IPS DF 4.7 (cell line): Measurements from ENCODE around the gene TDRKH.
A peak's percentile ranks its signal among the peaks of the same experiment; 100 is the strongest.
"Not testable (repeated sequence)": the region's sequence is repeated elsewhere in the genome, so short reads cannot be mapped to it uniquely, and the experiment has no call there.

ENCODE experiments used
- DNase-seq: peaks from one replicate; pipeline ENCODE4 v3.0.0-alpha.2; 2013; ENCODE audit warnings: low spot score; ENCODE audit errors: extremely low read depth

The TDRKH gene

DNA sequence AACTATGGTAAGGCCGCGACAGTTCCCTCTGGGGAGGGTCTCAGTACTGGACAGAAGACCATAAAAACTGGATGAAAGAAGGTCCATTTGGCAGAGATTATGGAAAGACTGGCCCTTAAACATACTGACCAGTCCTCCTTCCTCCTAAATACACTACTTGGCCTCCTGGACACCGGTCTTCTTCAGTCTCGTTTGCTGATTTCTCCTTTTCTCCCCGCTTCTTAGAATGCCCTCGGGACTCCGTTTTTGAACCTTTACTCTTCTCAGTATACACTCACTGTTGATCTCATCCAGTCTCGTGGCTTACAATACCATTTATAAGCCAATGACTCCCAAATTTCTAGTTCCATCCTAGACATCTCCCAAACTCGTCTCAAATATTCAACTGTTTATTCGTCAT lies 26.3 kb downstream of the TDRKH start:
- DNase-seq, result no peak

DNA sequence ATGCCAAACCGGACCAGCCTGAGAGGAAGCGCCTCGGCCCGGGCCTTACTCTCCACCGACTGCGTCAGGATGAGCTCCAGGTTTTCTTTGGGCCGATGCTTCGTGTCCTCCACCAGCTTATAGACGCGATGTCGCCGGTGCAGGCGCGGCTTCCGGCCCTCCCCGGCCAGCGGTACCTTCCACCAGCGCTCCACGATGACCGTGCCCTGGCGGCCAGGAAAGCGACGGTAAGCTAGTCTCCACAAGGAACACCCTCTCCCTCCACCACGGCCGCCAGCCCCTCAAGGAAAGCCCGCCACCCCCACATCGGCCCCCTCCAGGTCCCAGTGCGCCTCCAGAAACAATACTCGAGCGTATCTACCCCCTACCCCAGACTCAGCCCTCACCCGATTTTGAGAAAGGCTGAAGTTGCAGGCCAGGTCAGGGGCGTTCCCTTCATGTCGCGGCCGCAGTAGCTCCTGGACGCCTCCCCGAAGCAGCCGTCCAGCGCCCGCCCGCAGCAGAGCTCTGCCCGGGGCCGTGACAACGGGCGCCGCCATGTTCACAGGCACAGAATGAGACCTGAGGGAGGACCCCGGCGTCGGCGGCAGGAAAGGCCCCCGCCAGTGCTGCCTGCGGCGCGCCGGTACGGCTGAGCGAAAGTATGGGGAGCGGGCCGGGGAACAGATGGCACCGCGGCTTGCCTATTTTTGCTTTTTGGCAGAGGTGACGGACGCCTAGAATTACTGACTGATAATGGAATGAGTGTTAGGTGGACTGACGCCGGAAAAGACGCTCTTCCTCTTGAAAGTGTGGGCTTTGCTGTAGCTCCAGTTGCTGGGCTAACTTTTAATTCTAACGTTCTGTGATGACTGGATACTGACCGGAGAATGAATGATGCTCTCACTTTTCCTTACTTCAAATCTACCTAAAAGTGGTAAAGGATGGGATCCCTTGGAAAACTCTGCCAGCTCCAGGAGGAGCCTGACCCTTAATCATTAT lies 27.1 kb downstream of the TDRKH start, which contains the start of gene MRPL9:
MRPL9 (minus strand) TSS at position 556 of the 981 bp plus-strand sequence; CDS start at position 539, 17 bp downstream.
- DNase-seq, result peak; percentile 14

DNA sequence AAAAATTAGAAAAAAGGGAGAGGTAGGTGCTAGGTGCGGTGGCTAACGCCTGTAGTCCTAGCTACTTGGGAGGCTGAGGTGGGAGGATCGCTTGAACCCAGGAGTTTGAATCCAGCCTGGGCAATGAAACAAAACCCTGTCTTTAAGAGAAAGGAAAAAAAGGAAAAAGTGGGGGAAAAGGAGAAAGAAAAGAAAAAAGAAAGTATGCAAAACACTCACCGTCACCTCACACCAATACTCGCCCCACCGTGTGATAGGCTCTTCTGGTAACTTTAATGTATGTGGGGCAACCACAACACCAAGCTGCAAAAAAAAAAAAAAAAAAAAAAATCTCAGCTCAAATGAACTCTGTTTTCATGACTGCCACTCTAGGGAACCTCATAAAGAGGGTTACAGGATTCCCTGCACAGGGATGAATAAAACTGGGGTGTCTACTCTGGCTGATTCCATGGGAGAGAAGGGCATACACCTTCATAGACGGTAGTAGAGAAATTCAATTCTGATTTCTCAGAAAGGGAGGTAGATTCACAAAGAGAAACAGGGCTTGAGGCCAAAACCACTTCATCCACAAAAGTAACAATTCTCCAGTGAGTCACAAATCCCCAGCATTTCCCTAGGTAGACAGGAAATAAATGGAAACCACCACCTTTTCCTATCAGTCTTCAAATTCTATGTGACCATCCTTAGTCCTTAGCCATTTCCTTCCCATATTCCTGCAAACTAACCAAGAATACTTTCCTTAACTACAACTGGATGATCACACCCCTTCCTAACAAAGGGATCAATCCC lies 29.5 kb downstream of the TDRKH start:
- no peak for DNase-seq

DNA sequence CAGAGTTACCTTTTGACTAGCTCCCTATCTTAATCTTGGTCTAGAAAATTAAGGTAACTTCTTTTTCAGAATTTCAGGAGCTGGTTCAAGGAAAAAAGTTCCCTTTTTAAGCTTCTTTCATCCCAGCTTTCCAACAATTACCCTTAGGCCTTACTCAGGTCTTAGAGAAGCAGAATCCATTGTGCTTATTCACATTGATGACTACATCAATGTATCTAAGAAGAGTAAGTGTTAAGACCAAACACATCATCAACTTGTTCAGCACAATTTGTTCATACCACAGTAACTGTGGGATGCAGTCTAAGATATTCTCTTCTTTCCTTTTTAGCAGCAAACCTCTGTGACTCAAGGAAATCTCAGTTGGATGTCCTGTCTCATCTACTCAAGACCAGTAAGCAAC lies 31.1 kb downstream of the TDRKH start:
- no peak for DNase-seq

DNA sequence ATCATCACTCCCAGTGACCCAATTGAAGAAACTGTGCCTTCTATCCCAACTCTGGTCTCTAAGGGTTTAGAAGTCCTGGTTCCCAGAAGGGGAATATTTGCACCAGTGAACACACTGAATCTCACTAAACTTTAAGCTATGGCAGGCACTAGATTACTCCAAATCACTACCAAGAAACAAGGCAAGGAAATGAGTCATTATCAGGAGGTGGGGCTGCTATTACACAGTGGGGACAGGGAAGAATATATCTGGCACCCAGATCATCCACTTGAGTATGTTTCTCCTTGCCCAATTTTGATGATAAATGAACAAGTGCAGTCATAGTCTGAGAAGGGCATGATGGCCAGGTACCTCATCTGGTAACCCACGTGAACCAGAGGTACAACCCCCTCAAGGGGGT lies 34.0 kb downstream of the TDRKH start:
- DNase-seq, result no peak

DNA sequence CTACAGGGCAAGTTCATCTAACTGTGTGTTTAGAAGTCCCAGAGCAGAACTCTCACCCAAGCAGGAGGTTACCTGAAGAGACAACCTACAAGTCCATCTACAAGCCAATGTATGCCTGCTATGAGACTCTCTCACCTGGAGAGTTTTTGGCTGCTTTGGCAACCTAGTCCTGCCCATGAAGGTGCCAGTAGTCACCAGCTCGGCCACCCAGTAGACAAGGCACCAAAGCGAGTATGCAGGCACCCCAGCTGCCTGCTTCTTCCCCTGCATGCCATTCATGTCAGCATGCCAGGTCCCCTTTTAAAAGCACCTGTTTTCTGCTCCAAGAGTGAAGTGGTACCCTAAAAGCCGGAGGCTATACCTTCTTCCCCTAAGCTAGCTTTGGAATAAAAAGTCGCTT lies 48.8 kb downstream of the TDRKH start:
- no peak for DNase-seq

DNA sequence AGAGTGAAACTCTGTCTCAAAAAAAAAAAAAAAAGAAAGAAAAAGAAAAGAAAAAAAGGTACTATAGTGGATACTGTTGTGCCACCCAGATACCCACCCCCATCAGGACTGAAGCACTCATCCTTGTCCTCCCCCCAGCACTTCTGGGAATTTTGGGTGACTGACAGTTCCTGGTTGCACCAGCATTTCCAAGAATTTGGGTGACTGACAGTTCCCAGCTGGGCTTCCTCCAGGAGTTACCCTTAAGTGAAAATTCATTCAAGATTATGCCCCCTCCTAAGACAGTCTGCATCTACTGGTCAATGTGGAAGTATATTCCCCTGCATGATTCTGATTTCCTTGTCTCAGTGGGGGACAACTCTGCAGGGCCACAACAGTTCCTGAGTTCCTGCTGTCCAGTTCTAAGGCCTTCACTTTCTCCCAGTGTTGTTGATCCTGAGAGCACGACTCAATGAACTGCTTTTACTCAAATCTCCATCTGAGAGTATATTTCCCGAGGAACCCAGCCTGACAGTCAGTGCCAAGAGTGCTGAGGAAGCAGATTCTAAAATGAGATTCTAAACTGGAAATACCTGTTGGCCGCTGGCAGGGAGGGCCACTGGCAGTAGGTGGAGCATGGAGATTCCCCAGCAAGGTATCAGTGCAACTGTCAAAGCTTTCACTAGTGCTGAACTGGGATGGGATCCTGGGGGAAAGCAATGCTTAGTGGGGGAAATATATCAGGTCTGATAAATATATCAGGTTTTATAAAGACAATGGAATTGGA lies 50.5 kb downstream of the TDRKH start:
- no peak for DNase-seq

DNA sequence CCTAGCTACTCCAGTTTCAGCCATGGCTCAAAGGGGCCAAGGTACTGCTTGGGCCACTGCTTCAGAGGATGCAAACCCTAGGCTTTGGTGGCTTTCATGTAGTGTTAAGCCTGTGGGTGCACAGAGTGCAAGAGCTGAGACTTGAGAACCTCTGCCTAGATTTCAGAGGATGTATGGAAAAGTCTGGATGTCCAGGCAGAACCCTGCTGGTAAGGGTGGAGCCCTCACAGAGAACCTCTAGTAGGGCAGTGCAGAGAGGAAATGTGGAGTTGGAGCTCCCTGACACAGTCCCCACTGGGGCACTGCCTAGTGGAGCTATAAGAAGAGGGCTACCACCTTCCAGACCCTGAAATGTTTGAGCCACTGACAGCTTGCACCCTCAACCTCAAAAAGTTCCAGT lies 52.8 kb downstream of the TDRKH start:
- no peak for DNase-seq

DNA sequence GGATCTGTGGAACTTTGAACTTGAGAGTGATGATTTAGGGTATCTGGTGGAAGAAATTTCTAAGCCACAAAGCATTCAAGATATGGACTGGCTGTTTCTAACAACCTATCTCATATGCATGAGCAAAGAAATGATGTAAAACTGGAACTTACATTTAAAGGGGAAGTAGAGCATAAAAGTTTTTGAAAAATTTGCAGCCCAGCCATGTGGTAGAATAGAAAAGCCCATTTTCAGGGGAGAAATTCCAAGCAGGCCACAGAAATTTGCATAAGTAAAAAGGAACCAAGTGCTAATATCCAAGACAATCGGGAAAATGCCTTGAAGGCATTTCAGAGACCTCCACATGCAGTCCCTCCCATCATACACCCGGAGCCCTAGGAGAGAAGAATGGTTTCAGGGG lies 53.3 kb downstream of the TDRKH start:
- no peak for DNase-seq

DNA sequence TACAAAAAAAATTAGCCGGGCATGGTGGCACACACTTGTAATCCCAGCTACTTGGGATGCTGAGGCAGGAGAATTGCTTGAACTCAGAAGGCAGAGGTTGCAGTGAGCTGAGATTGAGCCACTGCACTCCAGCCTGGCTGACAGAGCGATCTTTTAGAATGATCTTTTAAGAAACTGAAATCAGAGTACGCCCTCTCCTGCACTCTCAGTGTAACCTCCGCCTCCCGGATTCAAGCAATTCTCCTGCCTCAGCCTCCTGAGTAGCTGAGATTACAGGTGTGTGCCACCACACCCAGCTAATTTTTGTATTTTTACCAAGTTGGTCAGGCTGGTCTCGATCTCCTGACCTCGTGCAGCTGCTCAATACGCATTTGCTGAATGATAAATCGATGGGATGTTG lies 56.3 kb downstream of the TDRKH start:
- not testable (repeated sequence) for DNase-seq

DNA sequence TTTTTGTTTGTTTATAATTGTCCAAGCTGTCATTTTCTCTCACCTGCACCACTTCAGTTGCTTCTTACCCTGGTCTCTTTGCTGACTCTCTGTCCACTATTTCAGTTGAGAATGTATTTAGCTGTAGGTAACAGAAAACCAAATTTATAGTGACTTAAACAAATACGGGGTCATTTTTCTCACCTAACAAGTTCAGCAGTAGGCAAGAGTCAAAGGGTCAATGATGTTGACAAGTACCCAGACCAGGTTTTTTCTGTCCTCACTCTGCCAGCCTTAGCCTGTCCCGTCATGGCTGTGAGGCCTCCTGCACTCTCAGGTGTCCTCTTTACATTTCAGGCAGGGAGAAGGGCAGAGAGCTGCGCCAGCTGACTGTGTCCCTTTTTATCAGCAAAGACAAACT lies 57.2 kb downstream of the TDRKH start:
- DNase-seq, result no peak

DNA sequence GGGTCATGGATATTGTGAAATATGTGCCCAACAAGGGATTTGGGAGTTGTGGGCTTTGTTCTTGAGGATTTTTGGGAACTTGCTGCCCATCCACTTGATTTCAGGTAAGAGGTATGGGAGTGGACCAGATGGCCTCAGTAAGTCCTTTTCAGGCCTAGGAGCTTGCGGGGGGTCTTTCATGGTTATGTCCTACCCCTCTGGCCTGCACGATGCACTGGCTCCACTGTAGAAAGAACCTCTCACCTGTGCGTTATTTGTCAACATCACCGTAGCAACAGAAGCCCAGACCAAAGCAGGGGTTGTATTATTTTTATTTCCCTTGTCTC lies 60.4 kb downstream of the TDRKH start:
- DNase-seq, result no peak

DNA sequence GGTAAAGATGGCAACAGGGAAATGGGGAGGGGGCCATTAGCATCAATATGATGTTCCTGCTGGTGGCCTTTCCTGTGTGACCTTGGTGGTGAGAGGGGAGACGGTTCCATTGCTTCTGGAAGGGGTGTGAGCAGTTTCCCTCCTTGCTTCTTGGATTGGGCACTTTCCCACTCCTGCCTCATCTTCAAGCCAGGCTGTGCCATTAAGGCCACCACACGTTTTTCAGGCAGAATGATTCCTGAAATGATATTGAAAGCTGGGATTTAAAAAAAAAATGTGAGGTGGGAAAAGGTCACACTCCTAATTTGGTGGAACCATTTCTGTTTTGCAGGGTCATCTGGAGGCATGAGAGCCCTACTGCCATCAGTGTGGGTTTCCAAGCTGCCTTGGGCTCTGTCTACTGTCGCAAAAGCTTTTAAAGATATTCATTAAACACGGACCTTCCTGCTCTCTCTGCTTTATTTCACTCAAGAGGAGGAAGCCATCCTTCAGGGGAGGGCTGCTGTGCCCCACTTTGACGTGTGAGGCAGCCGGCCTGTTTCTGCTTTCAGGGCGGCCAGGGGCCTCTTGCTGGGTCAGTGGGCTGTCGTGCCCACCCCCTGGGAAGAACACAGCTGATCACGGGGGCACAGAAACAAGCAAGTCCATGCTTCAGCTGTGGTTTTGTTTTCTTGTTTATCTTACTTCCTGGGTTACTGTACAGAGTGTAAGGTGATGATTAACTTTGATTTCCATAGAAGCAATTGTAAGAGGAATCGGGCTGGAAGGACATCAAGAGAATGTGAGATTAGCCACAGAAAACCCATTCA lies 60.9 kb downstream of the TDRKH start:
- no peak for DNase-seq

DNA sequence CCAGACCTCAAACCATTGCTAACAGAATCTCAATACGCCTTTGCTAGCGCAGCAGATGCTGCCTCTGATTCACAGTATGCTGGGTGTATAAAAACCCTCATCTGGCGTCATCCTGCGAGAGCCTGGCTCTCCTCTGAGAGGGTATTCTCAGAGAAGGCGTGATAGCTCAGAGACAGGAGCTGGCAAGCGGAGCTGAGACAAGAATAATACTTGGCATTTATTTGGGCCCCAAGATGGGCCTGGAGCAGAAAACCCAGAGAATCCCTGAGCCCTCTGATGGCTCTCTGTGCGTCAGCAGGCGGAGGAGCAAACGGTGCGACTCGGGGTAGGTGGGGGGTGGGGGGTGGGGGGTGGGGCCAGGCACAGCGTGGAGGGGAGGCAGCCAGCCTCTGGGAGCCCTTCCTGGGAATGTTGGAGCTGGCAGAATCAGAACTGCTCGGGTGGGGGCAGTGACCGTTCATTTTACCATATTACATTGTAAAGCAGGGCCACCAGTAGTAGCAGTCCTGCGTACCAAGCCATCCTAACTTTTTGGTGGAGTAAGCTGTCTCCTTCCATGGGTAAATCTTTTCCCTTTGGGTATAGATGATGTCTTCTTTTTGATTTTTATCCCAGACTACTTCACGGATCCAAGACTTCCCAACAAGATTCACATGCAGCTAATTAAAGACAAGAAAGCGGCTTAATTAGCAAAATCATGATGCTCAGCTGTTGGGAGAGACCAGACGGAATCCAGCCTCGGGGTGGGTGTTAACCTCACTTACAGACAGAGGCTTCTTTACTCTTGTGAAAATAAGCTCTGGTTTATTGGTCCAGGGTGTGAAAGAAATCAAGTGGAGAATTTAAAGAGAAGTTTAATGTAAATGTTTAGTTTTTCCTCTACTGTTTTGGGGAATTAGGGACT lies 61.9 kb downstream of the TDRKH start:
- DNase-seq, result no peak

DNA sequence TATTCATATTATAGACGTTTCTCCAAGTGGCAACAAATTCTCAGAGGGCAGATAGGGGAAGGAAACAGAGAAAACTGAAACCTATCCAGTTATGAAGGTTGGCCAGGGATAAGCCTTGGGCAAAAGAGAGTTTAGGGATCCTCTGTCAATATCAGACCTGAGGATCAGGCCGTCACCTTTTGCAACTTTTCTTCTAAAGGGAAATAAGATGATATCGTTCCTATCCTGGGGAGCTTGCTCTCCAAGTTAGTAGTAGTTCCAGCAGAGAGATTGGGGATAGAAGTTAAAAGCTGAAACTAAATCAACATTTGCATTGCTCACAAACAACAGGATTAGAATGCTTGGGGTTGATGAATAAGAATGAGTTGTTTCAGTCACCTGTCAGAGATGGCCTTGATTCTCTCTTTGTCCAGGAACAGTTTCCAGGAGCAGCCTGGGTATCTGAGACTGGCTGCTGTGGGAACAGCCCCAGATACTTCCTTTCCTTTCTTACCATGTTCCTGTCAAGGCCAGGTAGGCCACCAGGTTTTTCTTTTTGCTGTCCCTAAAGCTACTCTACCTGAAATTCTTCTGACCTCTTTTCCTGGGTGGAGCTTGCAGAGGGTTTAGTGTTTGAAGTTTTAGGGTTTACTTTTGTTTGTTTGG lies 66.5 kb downstream of the TDRKH start:
- DNase-seq, result no peak
